ENCODE results near the gene ROBO3.

The ROBO3 gene

DNA sequence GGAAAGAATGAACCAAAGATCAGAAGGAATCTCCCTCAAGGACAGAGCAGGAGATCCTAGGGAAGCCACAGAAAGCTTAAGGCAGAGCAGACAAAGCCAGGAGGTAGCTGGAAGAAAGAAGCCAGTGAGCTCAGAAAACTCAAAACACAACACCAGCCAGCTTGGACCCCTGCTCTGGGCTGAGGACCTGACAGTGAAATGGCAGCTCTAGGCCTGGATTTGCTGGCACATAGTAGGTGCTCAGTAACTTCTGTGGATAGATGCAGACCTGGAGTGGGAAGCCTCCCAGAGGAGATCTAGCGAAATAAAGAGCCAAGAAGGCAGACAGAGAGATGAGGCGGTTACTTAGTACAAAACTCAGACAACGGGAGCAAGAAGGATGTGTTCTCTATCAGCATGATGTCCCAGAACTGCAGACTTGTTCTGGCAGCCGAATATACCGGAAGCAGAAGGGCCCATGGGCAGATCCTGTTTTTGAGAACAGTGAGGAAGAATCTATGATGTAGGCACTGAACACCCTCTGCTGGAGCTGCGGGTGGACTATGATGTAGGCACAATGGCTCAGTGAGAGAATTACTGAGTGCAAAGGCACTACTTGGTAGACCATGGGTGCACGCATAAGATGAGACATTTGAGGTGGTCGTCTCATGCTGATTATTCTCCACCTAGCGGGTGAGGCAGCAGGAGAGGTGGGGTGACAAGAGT, 27.7 kb downstream of the ROBO3 start:
- no peak for DNase-seq (ENCODE audit: low read depth)

DNA sequence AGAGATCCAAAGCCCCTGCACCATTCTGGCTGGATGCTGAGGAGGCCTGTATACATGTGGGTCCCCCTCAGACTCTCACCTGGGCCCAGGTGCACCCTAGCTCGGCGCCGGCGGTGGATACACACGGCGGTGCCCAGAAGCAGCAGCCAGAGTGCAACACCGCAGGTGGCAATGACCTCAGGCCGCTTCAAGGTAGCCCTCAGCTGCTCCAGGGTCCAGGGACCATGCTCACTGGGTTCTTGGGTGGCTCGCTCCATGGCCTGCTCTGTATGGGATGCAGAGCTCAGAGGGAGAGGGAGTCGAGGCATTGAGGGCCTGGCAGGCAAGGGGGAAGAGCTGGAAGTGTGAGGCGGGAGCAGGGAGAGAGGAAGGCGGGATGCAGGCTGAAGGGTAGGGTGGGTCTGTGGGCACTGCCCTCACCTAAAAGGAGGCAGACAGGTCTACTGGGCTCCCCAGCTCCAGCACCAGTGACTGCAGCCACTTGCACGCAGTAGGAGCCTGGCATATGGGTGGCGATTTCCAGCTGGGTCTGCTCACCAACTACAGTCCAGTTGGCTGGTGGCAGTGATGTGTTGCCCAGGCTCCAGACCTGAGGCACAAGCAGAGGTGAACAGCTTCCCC, 28.7 kb downstream of the ROBO3 start:
- no peak for DNase-seq (ENCODE audit: low read depth)

DNA sequence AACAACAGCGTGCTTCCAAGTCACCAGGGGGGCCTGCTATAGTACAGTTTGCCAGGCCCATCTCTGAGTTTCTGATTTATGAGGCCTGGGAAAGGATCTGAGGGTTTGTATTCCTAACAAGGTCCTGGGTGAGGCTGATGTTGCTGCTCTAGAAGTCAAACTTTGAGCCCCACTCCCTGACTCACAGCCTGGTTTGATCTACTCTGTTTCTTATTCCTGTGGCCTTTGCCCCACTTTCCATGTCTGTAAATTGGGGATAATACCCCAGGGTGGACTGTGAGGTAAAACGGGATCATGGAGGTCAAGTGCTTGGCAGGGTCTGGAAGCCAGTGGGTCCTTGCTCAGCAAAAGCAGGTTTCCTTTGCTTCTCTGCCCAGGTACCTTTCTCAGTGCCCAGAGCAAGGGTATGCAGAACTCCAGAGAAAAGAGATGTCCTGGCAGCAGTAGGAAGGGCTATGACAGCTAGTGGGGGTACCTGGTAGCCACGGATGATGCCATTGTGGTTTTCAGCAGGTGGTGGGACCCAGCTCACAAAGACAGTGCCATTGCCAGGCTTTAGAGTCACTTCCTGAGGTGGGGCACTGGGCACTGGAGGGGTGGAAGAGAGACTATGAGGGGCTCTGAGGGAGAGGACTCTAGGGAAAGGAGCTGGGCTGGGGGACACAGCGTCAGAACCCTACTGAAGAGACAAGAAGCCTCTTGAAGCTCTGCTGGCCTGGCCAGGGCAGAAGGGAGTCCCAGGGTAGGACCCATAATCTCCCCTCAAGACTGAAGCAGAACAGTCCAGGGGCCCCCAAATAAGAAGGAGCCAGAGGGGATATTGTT, 29.6 kb downstream of the ROBO3 start:
- DNase-seq (ENCODE audit: low read depth), result no peak

DNA sequence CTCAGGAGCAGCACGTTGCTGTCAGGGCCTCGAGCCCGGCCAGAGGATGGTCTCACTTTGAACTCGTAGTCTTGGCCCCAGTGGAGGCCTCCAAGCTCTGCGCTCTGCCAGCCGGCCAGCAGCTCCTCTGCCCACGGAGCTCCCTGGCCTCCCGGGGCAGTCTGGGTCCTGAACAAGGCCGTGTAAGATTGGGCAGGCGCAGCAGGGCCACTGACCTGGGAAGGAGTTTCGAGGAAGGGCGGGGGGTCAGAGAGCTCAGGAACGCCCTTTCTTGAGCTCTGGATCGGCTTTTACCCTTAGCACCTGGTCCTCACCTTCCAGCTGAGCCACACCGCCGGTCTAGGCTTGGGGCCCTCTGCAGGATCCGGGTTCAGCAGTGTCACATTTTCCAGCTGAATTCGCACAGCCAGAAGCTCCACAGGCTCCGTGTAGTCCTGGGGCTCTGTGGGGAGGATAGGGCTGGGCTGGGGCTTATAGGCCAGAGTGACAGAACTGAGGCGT, 30.3 kb downstream of the ROBO3 start:
- no peak for DNase-seq (ENCODE audit: low read depth)

DNA sequence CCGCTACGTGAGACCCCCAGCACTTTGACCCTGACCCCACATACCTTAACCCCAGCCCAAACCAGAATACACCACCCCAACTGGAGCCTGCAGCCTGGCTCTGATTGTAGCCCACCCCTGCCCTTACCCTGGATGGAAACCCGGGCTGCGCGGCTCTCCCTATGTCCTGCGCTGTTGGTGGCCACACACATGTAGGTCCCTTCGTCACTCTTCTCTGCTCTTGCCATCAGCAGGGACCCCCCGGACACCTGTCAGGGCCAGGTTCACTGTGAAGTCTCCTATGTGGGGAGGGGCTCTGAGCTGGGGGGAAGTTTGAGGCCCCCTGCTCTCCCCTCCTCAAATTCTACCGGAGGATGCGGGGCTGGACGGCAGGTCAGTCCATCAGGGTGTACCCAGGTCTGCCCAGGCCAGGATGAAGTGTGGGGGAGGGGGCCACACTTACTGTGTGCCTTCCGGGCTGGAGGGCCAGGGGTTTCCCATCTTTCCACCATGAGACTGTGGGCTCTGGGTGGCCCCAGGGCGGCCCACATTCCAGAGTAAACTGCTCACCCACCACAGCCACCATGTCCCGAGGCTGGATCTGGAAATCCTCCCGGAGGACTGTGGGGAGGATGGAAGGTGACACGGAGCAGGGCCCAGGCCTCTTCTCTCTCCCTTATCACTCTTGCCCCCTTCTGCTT, 31.0 kb downstream of the ROBO3 start:
- DNase-seq (ENCODE audit: low read depth), result no peak

DNA sequence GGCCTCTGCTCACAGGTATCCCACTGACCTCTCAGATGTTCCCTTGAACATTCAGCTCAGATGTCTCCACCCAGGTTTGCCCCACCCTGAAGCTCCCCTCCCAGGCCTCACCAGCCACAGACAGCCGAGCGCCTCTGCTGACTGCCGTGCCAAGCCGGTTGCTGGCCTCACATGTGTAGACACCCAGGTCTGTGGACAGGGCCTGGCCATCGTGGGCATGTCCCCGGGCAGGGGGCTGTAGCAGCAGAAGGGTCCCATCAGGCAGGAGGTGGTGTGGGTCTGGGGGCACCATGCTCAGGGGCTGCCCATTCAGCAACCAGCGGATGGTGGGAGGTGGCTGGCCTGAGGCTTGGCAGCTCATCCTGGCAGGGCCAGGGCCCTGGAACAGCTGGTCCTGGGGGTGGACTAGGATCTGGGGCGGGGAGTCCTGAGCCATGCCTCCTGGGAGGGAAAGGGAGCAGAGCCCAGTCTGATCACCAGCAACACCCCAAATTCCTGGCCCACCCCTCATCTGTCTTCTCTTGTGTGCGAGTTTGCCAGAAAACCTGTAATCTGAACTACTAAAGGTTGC, 31.7 kb downstream of the ROBO3 start:
- no peak for DNase-seq (ENCODE audit: low read depth)

DNA sequence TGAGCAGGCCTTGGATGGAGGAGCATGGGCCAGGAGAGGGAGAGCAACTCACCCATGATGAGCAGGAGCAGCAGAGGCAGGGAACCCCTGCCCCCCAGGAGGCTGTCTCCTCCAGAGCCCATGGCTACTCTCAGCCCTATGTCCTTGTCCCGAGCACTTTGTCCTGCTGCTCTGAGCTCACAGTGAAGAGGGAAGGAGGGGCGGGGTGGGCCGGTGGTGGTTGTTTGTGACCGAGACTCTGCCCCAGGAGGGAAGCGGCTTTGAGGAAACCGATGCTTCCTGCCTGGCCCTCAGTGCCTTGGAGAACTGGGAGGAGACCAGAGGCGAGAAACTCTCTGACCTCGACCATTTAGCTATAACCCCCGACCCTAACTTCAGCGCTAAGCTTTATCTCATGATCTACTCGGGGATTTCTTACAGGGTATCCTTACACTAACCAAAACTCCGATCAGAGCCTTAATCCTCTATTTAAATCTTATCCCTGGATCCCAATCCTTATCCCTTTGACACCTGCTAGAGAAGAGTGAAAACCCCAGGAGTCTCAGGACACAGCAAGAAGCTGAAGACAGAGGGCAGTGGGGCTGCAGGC, 32.5 kb downstream of the ROBO3 start, which contains the start of gene ROBO4:
ROBO4 (minus strand) TSS at position 192 of the 589 bp plus-strand sequence; CDS start at position 122, 70 bp downstream.
- DNase-seq (ENCODE audit: low read depth), result peak; percentile 7

DNA sequence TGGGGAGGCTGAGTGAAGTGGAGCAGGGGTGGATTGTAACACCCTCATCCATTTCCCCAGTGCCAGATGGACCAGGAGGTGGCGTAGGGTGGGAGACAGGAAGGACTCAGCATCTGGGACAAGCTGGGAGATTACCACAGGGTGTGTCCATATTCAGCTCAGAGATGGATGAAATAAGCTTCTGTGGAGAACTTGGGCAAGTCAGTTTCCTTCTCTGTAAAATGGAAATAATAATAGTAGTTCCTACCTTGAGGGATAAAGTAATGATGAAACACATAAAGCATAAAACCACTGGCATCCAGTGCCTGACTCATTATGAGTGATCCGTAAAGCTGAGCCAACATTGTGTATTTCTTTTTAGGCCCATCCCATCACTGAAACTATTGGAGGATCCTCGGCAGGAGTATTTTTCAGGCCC, 33.0 kb downstream of the ROBO3 start:
- DNase-seq (ENCODE audit: low read depth), result peak; percentile 93

DNA sequence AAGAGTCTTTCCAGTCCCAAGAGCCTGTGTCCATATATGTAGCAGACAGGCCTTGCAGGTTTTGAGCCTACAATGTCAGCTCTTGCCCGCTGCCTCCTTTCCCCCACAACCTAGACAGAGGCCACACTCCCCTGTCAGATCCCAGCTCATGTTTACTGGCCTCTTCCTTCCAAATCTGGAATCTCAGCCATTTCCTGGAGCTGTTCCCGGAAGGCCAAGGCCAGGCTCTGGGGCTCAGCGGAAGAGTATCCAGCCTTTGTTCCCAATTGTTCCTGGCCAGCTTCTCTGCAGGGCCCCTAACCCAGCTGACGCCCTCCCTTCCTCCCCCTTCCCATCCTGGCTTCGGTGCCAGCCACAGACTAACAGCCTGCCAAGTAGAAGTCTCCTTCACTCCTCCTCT, 33.5 kb downstream of the ROBO3 start:
- DNase-seq (ENCODE audit: low read depth), result no peak

DNA sequence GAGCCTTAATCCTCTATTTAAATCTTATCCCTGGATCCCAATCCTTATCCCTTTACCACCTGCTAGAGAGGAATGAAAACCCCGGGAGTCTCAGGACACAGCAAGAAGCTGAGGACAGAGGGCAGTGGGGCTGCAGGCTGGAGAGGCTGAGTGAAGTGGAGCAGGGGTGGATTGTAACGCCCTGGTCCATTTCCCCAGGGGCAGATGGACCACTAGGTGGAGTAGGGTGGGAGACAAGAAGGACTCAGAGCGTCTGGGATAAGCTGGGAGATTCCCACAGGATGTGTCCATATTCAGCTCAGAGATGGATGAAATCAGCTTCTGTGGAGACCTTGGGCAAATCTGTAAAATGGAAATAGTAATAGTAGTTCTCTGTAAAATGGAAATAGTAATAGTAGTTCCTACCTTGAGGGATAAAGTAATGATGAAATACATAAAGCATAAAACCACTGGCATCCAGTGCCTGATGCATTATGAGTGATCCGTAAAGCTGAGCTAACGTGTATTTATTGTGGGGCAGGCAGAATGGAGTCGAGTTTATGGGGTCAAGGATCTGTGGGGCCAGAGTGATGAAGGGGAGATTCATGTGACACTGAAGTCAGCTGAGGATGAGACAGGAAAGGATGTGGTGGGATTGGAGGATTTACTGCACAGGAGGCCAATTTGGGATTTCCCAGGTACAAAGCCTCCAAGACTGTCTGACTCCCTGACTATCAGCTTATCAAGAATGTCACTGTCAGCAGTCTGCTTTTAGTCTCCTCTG, 34.3 kb downstream of the ROBO3 start:
- DNase-seq (ENCODE audit: low read depth), result no peak

DNA sequence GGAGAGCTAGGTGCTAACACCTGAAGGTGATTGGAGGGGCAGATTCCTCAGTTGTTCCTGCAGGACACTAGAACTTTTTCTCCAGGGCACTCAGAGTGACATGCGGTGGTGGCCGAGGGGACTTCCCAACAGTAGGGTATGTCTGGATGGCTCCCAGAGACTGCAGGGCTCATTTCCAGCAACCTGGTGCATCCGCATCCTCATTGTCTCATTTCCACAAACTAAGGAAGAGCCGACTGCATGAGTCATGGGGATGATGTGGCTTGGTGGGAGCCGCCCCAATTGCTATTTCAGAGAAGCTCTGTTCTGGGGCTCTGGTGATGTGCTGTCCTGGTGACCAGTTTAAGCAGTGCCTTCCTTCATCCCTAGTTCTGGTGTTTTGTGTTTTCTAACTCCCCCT, 35.2 kb downstream of the ROBO3 start:
- DNase-seq (ENCODE audit: low read depth), result peak; percentile 87

DNA sequence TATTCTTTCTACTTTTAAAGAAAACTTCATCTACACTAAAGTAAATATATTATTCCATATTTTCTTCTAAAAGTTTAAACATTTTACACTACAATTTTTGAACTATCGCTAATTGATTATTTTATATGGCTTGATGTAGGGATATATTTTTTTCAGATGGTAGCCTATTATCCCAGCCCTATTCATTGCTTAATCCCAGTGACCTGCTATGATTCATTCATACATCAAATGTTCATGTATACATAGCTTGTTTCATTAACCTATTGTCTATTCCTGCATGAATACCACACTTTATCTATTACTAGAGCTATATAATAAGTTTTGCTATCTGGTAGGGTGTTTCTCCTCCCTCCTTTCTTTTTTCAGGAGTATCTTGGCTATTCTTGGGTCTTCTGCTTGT, 37.4 kb downstream of the ROBO3 start:
- DNase-seq (ENCODE audit: low read depth), result no peak

DNA sequence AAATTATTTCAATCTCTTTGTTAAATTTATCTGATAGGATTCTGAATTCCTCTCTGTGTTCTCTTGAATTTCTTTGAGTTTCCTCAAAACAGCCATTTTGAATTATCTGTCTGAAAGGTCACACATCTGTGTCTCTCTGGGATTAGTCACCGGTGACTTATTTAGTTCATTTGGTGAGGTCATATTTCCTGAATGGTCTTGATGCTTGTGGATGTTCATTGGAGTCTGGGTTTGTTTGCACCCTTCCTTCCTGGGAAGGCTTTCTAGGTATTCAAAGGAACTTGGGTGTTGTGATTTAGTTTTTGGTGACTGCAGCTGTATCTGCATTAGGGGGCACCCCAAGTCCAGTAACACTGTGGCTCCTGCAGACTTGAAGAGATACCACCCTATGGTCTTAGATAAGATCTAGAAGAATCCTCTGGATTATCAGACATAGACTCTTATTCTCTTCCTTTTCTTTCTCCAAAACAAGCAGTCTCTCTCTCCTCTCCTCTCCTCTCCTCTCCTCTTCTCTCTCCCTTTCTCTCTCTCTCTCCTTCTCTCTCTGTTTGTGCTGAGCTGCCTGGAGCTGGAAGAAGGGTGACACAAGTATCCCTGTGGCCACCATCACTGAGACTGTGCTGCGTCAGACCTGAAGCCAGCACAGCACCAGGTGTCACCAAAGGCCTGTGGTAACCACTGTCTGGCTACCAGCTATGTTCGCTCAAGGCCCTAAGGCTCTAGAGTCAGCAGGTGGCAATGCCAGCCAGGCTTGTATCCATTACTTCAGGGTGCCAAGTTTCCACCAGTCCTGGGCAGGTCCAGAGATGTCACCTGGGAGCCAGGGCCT, 50.5 kb downstream of the ROBO3 start:
- DNase-seq (ENCODE audit: low read depth), result peak; percentile 58

DNA sequence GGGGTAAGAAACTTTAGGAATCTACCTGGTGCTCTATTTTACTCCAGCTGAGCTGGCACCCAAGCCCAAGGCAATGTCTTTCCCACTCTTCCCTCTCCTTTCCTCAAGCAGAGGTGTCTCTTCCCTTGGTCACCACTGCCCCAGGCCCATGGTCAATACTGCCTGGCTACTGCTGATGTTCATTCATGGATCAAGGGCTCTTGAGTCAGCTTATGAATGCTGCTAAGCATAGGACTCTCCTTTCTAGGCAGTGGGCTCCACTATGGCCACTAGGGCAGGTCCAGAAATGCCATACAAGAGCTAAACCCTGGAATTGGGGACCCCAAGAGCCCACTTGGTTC, 51.1 kb downstream of the ROBO3 start:
- DNase-seq (ENCODE audit: low read depth), result no peak

DNA sequence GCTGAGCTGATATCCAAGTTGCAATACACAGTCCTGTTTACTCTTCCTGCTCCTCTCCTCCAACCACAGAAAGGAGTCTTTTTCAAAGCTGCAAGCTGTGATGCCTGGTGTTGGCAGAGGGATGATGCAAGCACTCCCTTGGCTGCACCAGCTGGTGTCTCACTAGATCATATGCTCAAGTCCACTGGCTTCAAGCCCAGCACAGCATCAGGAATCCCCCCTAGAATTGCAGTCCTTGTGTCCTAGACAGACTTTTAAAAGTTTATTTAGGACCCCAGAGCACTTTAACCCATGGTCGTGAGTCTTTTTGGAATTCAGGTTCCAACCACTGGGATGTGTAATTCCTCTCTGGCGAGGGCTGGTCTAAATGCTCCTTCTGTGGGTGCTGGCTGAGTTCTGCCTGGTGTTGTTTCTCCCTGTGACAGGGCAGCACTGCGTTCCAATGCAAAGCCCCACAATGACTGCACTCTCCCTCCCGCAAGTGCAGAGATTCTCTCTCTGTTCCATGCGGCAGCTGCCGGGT, 51.9 kb downstream of the ROBO3 start:
- DNase-seq (ENCODE audit: low read depth), result peak; percentile 75

DNA sequence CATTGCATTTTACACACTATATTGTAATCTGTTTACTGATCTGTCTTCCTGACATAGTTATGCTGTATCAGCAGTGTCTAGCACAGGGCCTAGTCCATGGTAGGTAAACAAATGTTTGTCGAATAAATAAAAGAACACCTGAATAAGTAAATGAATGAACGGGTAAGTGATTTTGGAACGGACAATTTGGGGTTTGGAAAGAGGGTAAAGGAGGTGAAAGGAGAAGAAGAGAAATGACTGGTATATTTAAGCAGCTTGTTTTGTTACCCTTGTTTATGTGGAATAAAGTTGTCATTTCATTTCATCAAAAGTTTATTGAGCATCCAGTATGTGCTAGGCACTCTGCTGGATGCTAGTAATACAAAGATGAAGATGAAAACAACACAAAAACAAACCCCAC, 53.7 kb downstream of the ROBO3 start, which contains the start of gene HEPN1:
HEPN1 (plus strand) TSS at position 301 of the 400 bp plus-strand sequence.
- no peak for DNase-seq (ENCODE audit: low read depth)

DNA sequence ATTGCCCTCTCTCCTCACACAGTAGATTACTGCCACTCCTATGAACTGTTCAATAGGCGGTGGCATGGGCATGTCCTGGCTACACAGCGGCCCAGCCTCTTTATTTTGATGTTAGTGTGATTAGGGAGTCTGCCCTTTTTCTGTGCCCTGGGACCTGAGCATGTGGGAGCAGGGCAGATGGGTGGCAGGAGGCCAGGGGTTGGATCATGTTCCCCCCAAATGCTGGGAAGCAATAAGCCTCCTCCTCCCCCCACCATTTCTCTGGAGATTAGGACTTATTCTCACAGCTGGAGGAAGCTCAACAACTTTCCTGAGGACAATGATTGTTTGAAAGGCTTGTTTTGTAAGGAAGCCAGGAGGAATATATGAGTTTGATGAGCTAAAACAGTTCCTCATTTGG, 54.7 kb downstream of the ROBO3 start:
- DNase-seq (ENCODE audit: low read depth), result no peak

DNA sequence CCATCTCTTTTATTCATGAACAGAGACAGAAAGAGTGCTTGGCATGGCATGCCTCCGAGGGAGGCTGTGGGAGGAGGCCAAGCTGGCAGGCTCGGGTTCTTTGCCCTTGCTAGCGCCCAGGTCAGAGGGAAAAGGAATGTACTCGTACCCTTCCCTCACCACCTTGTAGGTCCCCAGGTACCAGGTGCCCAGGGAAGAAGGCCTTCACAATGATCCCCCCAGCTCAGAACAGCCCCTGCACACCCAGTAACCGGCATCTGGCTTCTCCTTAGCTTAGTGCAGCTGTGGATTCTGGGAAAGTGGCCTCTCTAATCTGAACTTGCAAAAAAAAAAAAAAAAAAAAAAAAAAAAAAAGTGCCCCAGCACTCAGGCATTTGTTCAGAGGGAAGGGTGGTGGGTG, 55.1 kb downstream of the ROBO3 start:
- DNase-seq (ENCODE audit: low read depth), result no peak

DNA sequence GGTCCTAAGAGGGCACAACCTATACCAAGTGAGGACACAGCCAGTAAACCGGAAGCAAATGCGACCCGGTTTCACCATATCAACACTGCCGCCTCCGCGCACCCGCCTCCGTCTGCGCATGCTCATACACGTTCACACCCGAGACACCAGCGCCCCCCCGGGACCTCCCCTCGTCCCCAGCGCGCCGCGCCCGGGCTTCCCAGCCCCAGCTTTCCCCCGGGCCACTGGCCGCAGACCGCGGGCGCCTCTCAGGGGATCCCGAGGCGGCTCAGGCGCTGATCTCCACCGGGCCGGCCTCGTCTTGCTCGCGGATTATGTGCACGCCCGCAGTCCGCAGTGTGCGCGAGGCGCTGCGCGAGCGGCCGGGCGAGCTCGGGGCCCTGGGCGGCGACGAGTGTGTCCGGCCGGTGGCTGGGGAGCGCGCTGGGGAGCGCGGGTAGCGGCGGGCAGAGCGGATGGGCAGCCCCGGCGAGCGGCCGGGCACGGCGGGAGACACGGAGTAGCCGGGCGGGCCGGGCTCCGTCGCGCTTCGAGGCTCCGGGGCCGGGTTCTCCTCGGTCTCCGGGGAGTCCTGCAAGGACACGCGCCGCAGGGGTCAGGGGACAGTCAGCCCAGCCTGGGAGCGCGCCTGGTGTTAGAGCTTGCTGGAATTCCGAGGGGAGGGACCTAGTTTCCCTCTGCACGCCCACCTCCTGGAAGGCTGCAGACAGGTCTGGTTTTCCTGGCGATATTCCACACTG, 55.8 kb downstream of the ROBO3 start:
- peak; percentile 60 for DNase-seq (ENCODE audit: low read depth)

Data from iris pigment epithelial cell (primary cell).